Gastrocnemius medialis (tissue), 4 donors: Measurements from ENCODE around the gene RFC1.

Experiments
- CTCF ChIP-seq, 5 experiments: fragments of 450-650 bp in 3 of 5; fragments of 200-600 bp in 2 of 5; sonication (generic) in 2 of 5; IDR thresholded peaks in 4 of 5; conservative IDR thresholded peaks in 1 of 5; 1 replicate in 4 of 5; 2 replicates in 1 of 5; pipeline ENCODE4 v1.5.1; 2016 to 2019; ENCODE audit warnings: antibody characterized with exemption in 5 of 5, mild to moderate bottlenecking in 3 of 5, moderate library complexity in 3 of 5
- POLR2A ChIP-seq, 2 donors: fragments of 450-650 bp; IDR thresholded peaks; one replicate each; pipeline ENCODE4 v1.6.1; 2017; ENCODE audit warnings: antibody characterized with exemption in 2 of 2, mild to moderate bottlenecking in 2 of 2, moderate library complexity in 2 of 2

- TF ChIP-seq CTCF (IDR thresholded peaks at IDR 0.05 in 4 of 5, conservative IDR thresholded peaks at IDR 0.05 in 1 of 5) = no peak
- no peak for TF ChIP-seq POLR2A (IDR thresholded peaks at IDR 0.05)
Measured at GRCh38 chr4:39335566-39335965, 30.6 kb downstream of the RFC1 start.
